Kidney epithelial cell (primary cell): Measurements from ENCODE around the gene SPAG5. TPM values are rescaled to one million over a fixed set of nuclear protein-coding genes. Genes with fewer than 3 reads are reported as not detected.

Experiments used
- DNase-seq: peaks from one replicate; pipeline ENCODE4 v3.0.0-alpha.2; 2010; ENCODE audit warnings: low read depth
- H3K27me3 ChIP-seq: 2 replicates; pipeline ENCODE4 v1.6.0; 2011; ENCODE audit warnings: low read length; ENCODE audit not compliant: control insufficient read depth, insufficient read depth
- H3K36me3 ChIP-seq: 2 replicates; pipeline ENCODE4 v1.5.1; 2011; ENCODE audit warnings: low read length; ENCODE audit not compliant: control insufficient read depth, insufficient read depth
- H3K4me3 ChIP-seq: 2 replicates; pipeline ENCODE4 v1.5.1; 2011; ENCODE audit warnings: low read depth, mild to moderate bottlenecking, control low read depth, low read length
- CTCF ChIP-seq: IDR thresholded peaks from 2 replicates; pipeline ENCODE4 v1.5.1; 2011; ENCODE audit warnings: mild to moderate bottlenecking, moderate library complexity, low read length, control low read depth, inconsistent platforms; ENCODE audit not compliant: insufficient read depth, poor library complexity, severe bottlenecking
- total RNA-seq: library from RNA; depleted of rRNA; stranded (reverse); fragments of >200 nt; gene quantifications from 2 replicates; pipeline ENCODE4 v1.2.3, GENCODE V29; 2015

Gene SPAG5
- total RNA-seq, 1 donor from 2014 or later, result 9.7 TPM

- H3K4me3 ChIP-seq, result no peak overlapping the region
- H3K27me3 ChIP-seq, result no peaks in the 10 kb centered on the region
- no peak for TF ChIP-seq CTCF
- H3K36me3 ChIP-seq, result no peaks in the 10 kb centered on the region
- DNase-seq, result no peak
Observed at GRCh38 chr17:28547096-28547622, 51.7 kb downstream of the SPAG5 start.

- Histone ChIP-seq H3K4me3 (no peak overlapping the region), H3K36me3 (no peaks in the 10 kb centered on the region), H3K27me3 (no peaks in the 10 kb centered on the region)
- no peak for TF ChIP-seq CTCF
- no peak for DNase-seq
Observed at GRCh38 chr17:28545787-28546415, 52.9 kb downstream of the SPAG5 start.

- H3K4me3 ChIP-seq, result no peak overlapping the region
- no peak for DNase-seq
- no peaks in the 10 kb centered on the region for H3K36me3 ChIP-seq
- no peak for TF ChIP-seq CTCF
- H3K27me3 ChIP-seq, result no peaks in the 10 kb centered on the region
Observed at GRCh38 chr17:28545141-28545503, 53.7 kb downstream of the SPAG5 start.

GRCh38 chr17:28544402-28545140, 54.3 kb downstream of the SPAG5 start:
- Histone ChIP-seq H3K27me3 (no peaks in the 10 kb centered on the region), H3K4me3 (no peak overlapping the region), H3K36me3 (no peaks in the 10 kb centered on the region)
- DNase-seq, result no peak
- TF ChIP-seq CTCF, result no peak

- TF ChIP-seq CTCF, result no peak
Observed at GRCh38 chr17:28541439-28541838, 57.4 kb downstream of the SPAG5 start.

More at GRCh38 chr17:28541439-28541838, 57.4 kb downstream of the SPAG5 start:
- no peak overlapping the region for H3K4me3 ChIP-seq
- peaks cover 9% of the 10 kb centered on the region for H3K27me3 ChIP-seq
- no peak for DNase-seq
- no peaks in the 10 kb centered on the region for H3K36me3 ChIP-seq
